ENCODE measurements around the gene ZNF358.
A peak's percentile ranks its signal among the peaks of the same experiment; 100 is the strongest.

ZNF358 gene

GRCh38 chr19:7489609-7490044, 26.3 kb upstream of the ZNF358 start:
- no peak for DNase-seq (ENCODE audit: low read depth)

- DNase-seq (ENCODE audit: low read depth) = peak; percentile 54
Observed at GRCh38 chr19:7492142-7492541, 23.8 kb upstream of the ZNF358 start.

- DNase-seq (ENCODE audit: low read depth) = no peak
Observed at GRCh38 chr19:7492558-7492957, 23.3 kb upstream of the ZNF358 start.

GRCh38 chr19:7494416-7495098, 21.3 kb upstream of the ZNF358 start:
- DNase-seq (ENCODE audit: low read depth) = peak; percentile 47

GRCh38 chr19:7497292-7497691, 18.6 kb upstream of the ZNF358 start:
- DNase-seq (ENCODE audit: low read depth) = no peak

GRCh38 chr19:7500811-7501450, 15.0 kb upstream of the ZNF358 start:
- peak; percentile 46 for DNase-seq (ENCODE audit: low read depth)

- DNase-seq (ENCODE audit: low read depth) = no peak
Observed at GRCh38 chr19:7502552-7502951, 13.4 kb upstream of the ZNF358 start.

- no peak for DNase-seq (ENCODE audit: low read depth)
Observed at GRCh38 chr19:7504684-7505083, 11.2 kb upstream of the ZNF358 start.

- no peak for DNase-seq (ENCODE audit: low read depth)
Observed at GRCh38 chr19:7505288-7505681, 10.6 kb upstream of the ZNF358 start.

GRCh38 chr19:7505682-7506384, 10.1 kb upstream of the ZNF358 start:
- DNase-seq (ENCODE audit: low read depth) = no peak

GRCh38 chr19:7506385-7507328, 9.2 kb upstream of the ZNF358 start:
- DNase-seq (ENCODE audit: low read depth) = peak; percentile 91

- DNase-seq (ENCODE audit: low read depth) = peak; percentile 93
Observed at GRCh38 chr19:7507884-7508283, 8.0 kb upstream of the ZNF358 start.

GRCh38 chr19:7509625-7510024, 6.3 kb upstream of the ZNF358 start:
- peak; percentile 15 for DNase-seq (ENCODE audit: low read depth)

- DNase-seq (ENCODE audit: low read depth) = peak; percentile 93
Observed at GRCh38 chr19:7512400-7512851, 3.5 kb upstream of the ZNF358 start.

- DNase-seq (ENCODE audit: low read depth) = no peak
Observed at GRCh38 chr19:7513809-7514642, 1.9 kb upstream of the ZNF358 start.

- peak; percentile 83 for DNase-seq (ENCODE audit: low read depth)
Observed at GRCh38 chr19:7515110-7515644, 726 bp upstream of the ZNF358 start.

- DNase-seq (ENCODE audit: low read depth) = no peak
Observed at GRCh38 chr19:7516333-7516732, 430 bp downstream of the ZNF358 start.

GRCh38 chr19:7516878-7517277, 975 bp downstream of the ZNF358 start:
- DNase-seq (ENCODE audit: low read depth) = peak; percentile 14

GRCh38 chr19:7519361-7520130, 3.6 kb downstream of the ZNF358 start:
- no peak for DNase-seq (ENCODE audit: low read depth)
